SK-N-SH (cell line): ENCODE results near the gene PSMD13. TPM values are rescaled to one million over a fixed set of nuclear protein-coding genes. Genes with fewer than 3 reads are reported as not detected.

Source experiments
- CTCF ChIA-PET: fragments of 300-600, 350-600 bp; formaldehyde crosslinking; extraction: SDS; loops from one replicate; lab custom pipeline; 2021; lab: Yijun Ruan, JAX
- POLR2A ChIA-PET: fragments of 350-600 bp; sonication (Branson Sonifier 250); formaldehyde crosslinking; extraction: SDS; loops from one replicate; lab custom pipeline; 2020; ENCODE audit warnings: antibody characterized with exemption, inconsistent platforms; lab: Yijun Ruan, JAX
- DNase-seq: peaks from one replicate; pipeline ENCODE4 v3.0.0; 2012
- H2AFZ ChIP-seq: fragments of 200-600 bp; sonication (generic); 2 replicates; pipeline ENCODE4 v1.8.1; 2016; ENCODE audit warnings: antibody characterized with exemption, mild to moderate bottlenecking, low read depth
- H3F3A ChIP-seq: fragments of 200-600 bp; sonication (generic); replicated peaks from 2 replicates; pipeline ENCODE3; 2016; ENCODE audit warnings: antibody characterized with exemption, mild to moderate bottlenecking; ENCODE audit not compliant: insufficient read depth
- H3K27ac ChIP-seq, 2 experiments: fragments of 200-500 bp in 1 of 2; fragments of 200-600 bp in 1 of 2; sonication (Bioruptor generic) in 1 of 2; sonication (generic), shearing (Covaris generic) in 1 of 2; 2 replicates each; pipeline versions ENCODE4 v1.5.1 to v1.6.1; 2014 to 2016; ENCODE audit warnings: low read depth in 2 of 2, inconsistent platforms in 1 of 2, low read length in 1 of 2, mild to moderate bottlenecking in 1 of 2, mixed read lengths in 1 of 2
- H3K27me3 ChIP-seq: fragments of 200-600 bp; sonication (generic), shearing (Covaris generic); 2 replicates; pipeline ENCODE4 v1.6.1; 2016; ENCODE audit warnings: mixed run types; ENCODE audit not compliant: insufficient read depth
- H3K36me3 ChIP-seq, 2 experiments: fragments of 200-500 bp in 1 of 2; fragments of 200-600 bp in 1 of 2; sonication (Bioruptor generic) in 1 of 2; sonication (generic) in 1 of 2; replicated peaks in 1 of 2; 2 replicates each; pipeline versions ENCODE3 to v1.5.1; 2014 to 2016; ENCODE audit warnings: low read length in 1 of 2, mild to moderate bottlenecking in 1 of 2; ENCODE audit not compliant: insufficient read depth in 2 of 2, control insufficient read depth in 1 of 2
- H3K4me1 ChIP-seq, 2 experiments: fragments of 200-500 bp in 1 of 2; fragments of 200-600 bp in 1 of 2; sonication (Bioruptor generic) in 1 of 2; sonication (generic), shearing (Covaris generic) in 1 of 2; 2 replicates each; pipeline versions ENCODE4 v1.5.1 to v1.6.1; 2014 to 2016; ENCODE audit warnings: low read depth in 1 of 2, low read length in 1 of 2, mixed run types in 1 of 2; ENCODE audit not compliant: insufficient read depth in 2 of 2, control insufficient read depth in 1 of 2
- H3K4me2 ChIP-seq: fragments of 200-600 bp; sonication (generic), shearing (Covaris generic); 2 replicates; pipeline ENCODE4 v1.6.1; 2017; ENCODE audit warnings: mixed run types
- H3K4me3 ChIP-seq, 2 experiments: fragments of 200-500 bp in 1 of 2; fragments of 200-600 bp in 1 of 2; sonication (Bioruptor generic) in 1 of 2; sonication (generic), shearing (Covaris generic) in 1 of 2; 2 replicates each; pipeline versions ENCODE4 v1.5.1 to v1.8.1; 2014 to 2016; ENCODE audit warnings: low read depth in 2 of 2, inconsistent platforms in 1 of 2, low read length in 1 of 2, mild to moderate bottlenecking in 1 of 2, mixed read lengths in 1 of 2, moderate library complexity in 1 of 2
- H3K79me2 ChIP-seq: fragments of 200-600 bp; sonication (generic); 2 replicates; pipeline ENCODE4 v1.8.1; 2017; ENCODE audit warnings: mild to moderate bottlenecking; ENCODE audit not compliant: insufficient read depth
- H3K9ac ChIP-seq: fragments of 200-600 bp; sonication (generic); 2 replicates; pipeline ENCODE4 v1.6.1; 2017; ENCODE audit warnings: mixed run types
- H3K9me2 ChIP-seq: fragments of 200-600 bp; sonication (generic); 2 replicates; pipeline ENCODE4 v1.6.1; 2017; ENCODE audit warnings: mixed run types
- H3K9me3 ChIP-seq: fragments of 200-600 bp; sonication (generic); 2 replicates; pipeline ENCODE4 v1.6.1; 2017; ENCODE audit warnings: mixed run types, mild to moderate bottlenecking, moderate library complexity
- H4K20me1 ChIP-seq: fragments of 200-600 bp; sonication (generic); 2 replicates; pipeline ENCODE4 v1.6.1; 2017; ENCODE audit warnings: mild to moderate bottlenecking, mixed run types; ENCODE audit not compliant: insufficient read depth
- ELF1 ChIP-seq: IDR thresholded peaks from 2 replicates; pipeline ENCODE4 v1.4.0; 2012
- FOSL2 ChIP-seq: IDR thresholded peaks from 2 replicates; pipeline ENCODE4 v1.4.0; 2012; ENCODE audit warnings: low read depth, mild to moderate bottlenecking, moderate library complexity, borderline replicate concordance
- POLR2AphosphoS5 ChIP-seq: IDR thresholded peaks from 2 replicates; pipeline ENCODE4 v1.6.1; 2012; ENCODE audit warnings: low read depth, low read length
- RFX5 ChIP-seq: IDR thresholded peaks from 2 replicates; pipeline ENCODE4 v1.6.1; 2012; ENCODE audit warnings: mild to moderate bottlenecking, improper control_type of control experiment, low read length
- TCF12 ChIP-seq: IDR thresholded peaks from 2 replicates; pipeline ENCODE4 v1.4.0; 2012
- WGBS: methylation state at CpG from one replicate; pipeline ENCODE4 v1.1.6; 2017; ENCODE audit warnings: low lambda C conversion rate; 5-methylcytosine and 5-hydroxymethylcytosine counted together
- polyA plus RNA-seq, 3 experiments: library from polyadenylated mRNA; depleted of rRNA; stranded (reverse); fragments of >200 nt; gene quantifications; 2 replicates each; pipeline ENCODE4 v1.2.3, GENCODE V29; 2012
- TF ChIP-seq, protein P1 (sequence below): fragments of 150-350 bp; IDR thresholded peaks from 2 replicates; pipeline ENCODE4 v1.6.1; 2016; ENCODE audit warnings: mild to moderate bottlenecking, low read depth, low read length
- TF ChIP-seq, protein P2 (sequence below): IDR thresholded peaks from 2 replicates; pipeline ENCODE4 v1.4.0; 2012; ENCODE audit warnings: low read depth

Gene PSMD13
- polyA plus RNA-seq, 1 of the 3 experiments (the other 2 are of a cell fraction), result 196 TPM

DNA sequence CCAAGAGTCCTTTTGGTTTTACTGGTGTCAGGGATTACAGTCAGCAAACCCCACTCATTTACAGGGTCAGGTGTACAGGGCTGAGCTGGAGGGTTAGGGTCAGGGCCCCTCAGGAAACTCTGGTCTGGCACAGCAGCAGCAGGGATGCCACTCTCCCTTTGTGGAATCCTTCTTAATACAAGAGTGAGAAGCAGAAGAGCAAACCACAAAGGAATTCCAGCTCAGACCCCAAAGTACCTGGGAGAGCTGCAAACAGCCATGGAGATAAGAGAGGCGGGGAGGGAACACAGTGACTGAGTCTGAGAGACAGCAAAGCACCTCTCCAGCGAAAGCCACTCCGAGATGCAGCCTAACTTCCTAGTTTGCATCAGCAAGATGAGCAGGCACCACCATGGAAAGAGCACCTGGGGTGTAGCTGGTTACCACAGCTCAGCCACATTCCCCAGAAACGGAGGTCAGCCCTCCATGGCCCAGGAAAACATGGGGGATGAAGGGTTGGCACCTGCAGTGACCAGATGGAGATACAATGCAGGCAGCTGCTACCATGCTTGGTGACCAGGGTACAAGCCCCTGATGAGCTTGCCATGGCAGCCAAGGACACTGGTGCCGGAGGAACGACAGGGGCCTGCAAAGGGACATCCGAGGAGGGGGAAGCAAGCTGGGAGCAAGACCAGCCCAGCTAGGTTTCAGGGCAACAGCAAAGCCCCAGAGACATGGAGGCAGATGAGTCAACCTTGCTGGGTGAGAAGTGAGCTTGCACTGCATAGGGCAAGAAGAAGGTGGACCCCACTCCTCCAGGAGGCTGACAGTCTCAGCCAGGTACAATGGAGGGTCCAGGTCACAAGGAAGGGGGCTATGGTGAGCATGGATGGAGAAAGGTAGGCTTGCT is 33.5 kb upstream of the PSMD13 start:
- Histone ChIP-seq H3K9me2 (no peaks in the 10 kb centered on the region), H3K4me2 (no peak overlapping the region), H3K9me3 (no peaks in the 10 kb centered on the region), H3F3A (peaks cover 8% of the 10 kb centered on the region), H3K27ac (no peak overlapping the region), H3K79me2 (peaks cover 42% of the 10 kb centered on the region), H3K9ac (no peak overlapping the region), H4K20me1 (peaks cover 40% of the 10 kb centered on the region), H2AFZ (no peak overlapping the region), H3K36me3 (peaks cover 27 to 33% of the 10 kb centered on the region in 2 experiments), H3K4me1 (peaks cover 6 to 13% of the 10 kb centered on the region in 2 experiments; a peak in 2 of 4 replicates), H3K27me3 (no peaks in the 10 kb centered on the region), H3K4me3 (no peak overlapping the region)
- TF ChIP-seq FOSL2 (no peak), POLR2AphosphoS5 (0 out of 2 replicates have a peak, but pooled peaks have one; percentile 15)
- ChIA-PET CTCF (interaction anchor here (0.9 kb wide), 1 partner anchor 48 kb away, joined by 3 read pairs; no protein-coding TSS in a partner anchor), POLR2A (no interaction called here)
- 90% methylated on average over 3 of the region's 7 CpGs for WGBS
- DNase-seq, result no peak

DNA sequence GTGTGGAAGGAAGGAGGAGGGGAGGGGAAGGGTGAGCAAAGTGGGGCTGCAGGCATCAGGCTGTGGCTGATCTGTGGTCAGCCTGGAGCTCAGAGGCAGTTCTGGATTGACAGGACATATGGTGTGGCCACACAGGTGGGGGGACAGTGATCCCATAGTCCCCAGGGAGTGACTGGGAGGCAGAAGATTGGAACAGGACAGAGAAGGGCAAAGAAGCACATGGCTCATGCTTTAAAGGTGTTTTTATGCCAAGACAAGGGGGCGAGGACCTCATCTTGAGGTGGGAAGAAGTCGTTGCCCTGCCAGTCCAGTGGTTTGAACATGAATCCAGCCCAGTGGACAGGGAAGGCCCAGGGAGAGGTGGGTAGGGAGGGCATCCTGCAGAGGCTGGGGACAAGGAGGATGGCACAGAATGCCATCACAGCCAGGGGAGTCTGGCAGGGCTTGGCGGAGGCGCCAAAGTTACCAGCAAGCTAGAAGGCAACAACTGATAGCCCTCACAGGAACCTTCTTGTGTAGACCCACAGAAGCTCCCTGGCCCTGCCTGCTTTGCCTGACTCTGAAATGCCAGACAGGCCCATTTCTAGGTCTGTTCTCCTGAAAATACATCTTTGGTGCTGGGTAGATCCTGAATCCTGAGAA is 32.7 kb upstream of the PSMD13 start:
- TF ChIP-seq POLR2AphosphoS5, result no peak
- no peak for TF ChIP-seq RFX5
- TF ChIP-seq, protein P1, sequence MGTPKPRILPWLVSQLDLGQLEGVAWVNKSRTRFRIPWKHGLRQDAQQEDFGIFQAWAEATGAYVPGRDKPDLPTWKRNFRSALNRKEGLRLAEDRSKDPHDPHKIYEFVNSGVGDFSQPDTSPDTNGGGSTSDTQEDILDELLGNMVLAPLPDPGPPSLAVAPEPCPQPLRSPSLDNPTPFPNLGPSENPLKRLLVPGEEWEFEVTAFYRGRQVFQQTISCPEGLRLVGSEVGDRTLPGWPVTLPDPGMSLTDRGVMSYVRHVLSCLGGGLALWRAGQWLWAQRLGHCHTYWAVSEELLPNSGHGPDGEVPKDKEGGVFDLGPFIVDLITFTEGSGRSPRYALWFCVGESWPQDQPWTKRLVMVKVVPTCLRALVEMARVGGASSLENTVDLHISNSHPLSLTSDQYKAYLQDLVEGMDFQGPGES, result no peak
- TF ChIP-seq, protein P2, sequence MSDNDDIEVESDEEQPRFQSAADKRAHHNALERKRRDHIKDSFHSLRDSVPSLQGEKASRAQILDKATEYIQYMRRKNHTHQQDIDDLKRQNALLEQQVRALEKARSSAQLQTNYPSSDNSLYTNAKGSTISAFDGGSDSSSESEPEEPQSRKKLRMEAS, result no peak
- TF ChIP-seq ELF1, result no peak
- TF ChIP-seq TCF12, result no peak
- TF ChIP-seq, all 33 proteins: peak for 0
- Histone ChIP-seq H3K4me1 (peaks cover 6 to 13% of the 10 kb centered on the region in 2 experiments; a peak in 2 of 4 replicates), H3K27ac (no peak overlapping the region), H3F3A (peaks cover 8% of the 10 kb centered on the region), H4K20me1 (peaks cover 40% of the 10 kb centered on the region), H3K79me2 (peaks cover 49% of the 10 kb centered on the region), H3K9ac (no peak overlapping the region), H2AFZ (no peak overlapping the region), H3K9me2 (no peaks in the 10 kb centered on the region), H3K9me3 (no peaks in the 10 kb centered on the region), H3K36me3 (peaks cover 27 to 33% of the 10 kb centered on the region in 2 experiments), H3K4me2 (no peak overlapping the region), H3K27me3 (no peaks in the 10 kb centered on the region), H3K4me3 (no peak overlapping the region)
- WGBS, result 100% methylated on average over 2 of the region's 4 CpGs
- ChIA-PET POLR2A (no interaction called here), CTCF (interaction anchor here (0.9 to 1.1 kb wide), 2 partner anchors 47 to 244 kb away, joined by 3 read pairs; no protein-coding TSS in a partner anchor)
- no peak for DNase-seq
